Neural cell (in vitro differentiated cells): ENCODE results near the gene CLEC16A. TPM values are rescaled to one million over a fixed set of nuclear protein-coding genes. Genes with fewer than 3 reads are reported as not detected.

Experiments
- H2AFZ ChIP-seq: fragments of 200-600, 300-800 bp; sonication (generic), shearing (Covaris generic); 2 replicates; pipeline ENCODE4 v1.6.0; 2014; ENCODE audit warnings: low read depth, mild to moderate bottlenecking, antibody characterized with exemption, low read length, moderate library complexity
- H3F3A ChIP-seq: fragments of 200-600 bp; shearing (Covaris generic); 2 replicates; pipeline ENCODE4 v1.6.1; 2016; ENCODE audit warnings: mild to moderate bottlenecking, moderate library complexity, mixed read lengths, antibody characterized with exemption, low read length; ENCODE audit not compliant: insufficient read depth, poor library complexity, severe bottlenecking
- H3K27ac ChIP-seq: fragments of 200-600, 300-800 bp; sonication (generic), shearing (Covaris generic); 2 replicates; pipeline ENCODE4 v1.5.1; 2014; ENCODE audit warnings: mild to moderate bottlenecking, low read length, moderate library complexity
- H3K27me3 ChIP-seq: fragments of 300-800, 200-600 bp; sonication (generic), shearing (Covaris generic); 2 replicates; pipeline ENCODE4 v1.6.0; 2014; ENCODE audit warnings: mild to moderate bottlenecking, low read depth, low read length, moderate library complexity; ENCODE audit not compliant: insufficient read depth
- H3K36me3 ChIP-seq: fragments of 300-800, 200-600 bp; sonication (generic), shearing (Covaris generic); 2 replicates; pipeline ENCODE4 v1.5.1; 2014; ENCODE audit warnings: mild to moderate bottlenecking, antibody characterized with exemption, low read length, moderate library complexity; ENCODE audit not compliant: insufficient read depth
- H3K4me2 ChIP-seq: fragments of 300-800, 200-600 bp; sonication (generic), shearing (Covaris generic); 2 replicates; pipeline ENCODE4 v1.6.0; 2014; ENCODE audit warnings: mild to moderate bottlenecking, low read length
- H3K4me3 ChIP-seq: fragments of 300-800, 200-600 bp; sonication (generic), shearing (Covaris generic); 2 replicates; pipeline ENCODE4 v1.5.1; 2014; ENCODE audit warnings: mild to moderate bottlenecking, low read length, moderate library complexity
- H3K79me2 ChIP-seq: fragments of 200-600 bp; shearing (Covaris generic); replicated peaks from 2 replicates; pipeline ENCODE4 v1.6.0; 2014; ENCODE audit warnings: mild to moderate bottlenecking, low read length, moderate library complexity; ENCODE audit not compliant: insufficient read depth
- H3K9ac ChIP-seq: fragments of 300-800, 200-600 bp; sonication (generic), shearing (Covaris generic); 2 replicates; pipeline ENCODE4 v1.6.1; 2016; ENCODE audit warnings: mild to moderate bottlenecking, low read length, mixed read lengths
- H3K9me2 ChIP-seq: fragments of 200-600 bp; shearing (Covaris generic); 2 replicates; pipeline ENCODE4 v1.6.1; 2016; ENCODE audit warnings: mild to moderate bottlenecking, low read length, mixed read lengths; ENCODE audit not compliant: insufficient read depth
- H3K9me3 ChIP-seq: fragments of 200-600, 300-800 bp; sonication (generic), shearing (Covaris generic); 2 replicates; pipeline ENCODE4 v1.6.1; 2016; ENCODE audit warnings: mild to moderate bottlenecking, mixed run types, low read length, moderate library complexity, mixed read lengths
- H4K20me1 ChIP-seq: fragments of 200-600 bp; shearing (Covaris generic); 2 replicates; pipeline ENCODE4 v1.6.1; 2016; ENCODE audit warnings: mild to moderate bottlenecking, mixed run types; ENCODE audit not compliant: insufficient read depth
- CTCF ChIP-seq: fragments of 450-650 bp; IDR thresholded peaks from 2 replicates; pipeline ENCODE4 v1.5.1; 2014; ENCODE audit warnings: antibody characterized with exemption, mild to moderate bottlenecking, moderate library complexity; ENCODE audit not compliant: poor library complexity, severe bottlenecking
- EP300 ChIP-seq: fragments of 450-650 bp; conservative IDR thresholded peaks from 2 replicates; pipeline ENCODE4 v1.6.1; 2014; ENCODE audit warnings: antibody characterized with exemption, mild to moderate bottlenecking, moderate library complexity; ENCODE audit not compliant: poor library complexity, severe bottlenecking
- EZH2 ChIP-seq: fragments of 200-600, 300-800 bp; shearing (Covaris generic), sonication (generic); IDR thresholded peaks from 2 replicates; pipeline ENCODE4 v1.6.1; 2014; ENCODE audit warnings: antibody characterized with exemption, low read length, borderline replicate concordance, mild to moderate bottlenecking; ENCODE audit not compliant: insufficient read depth, poor library complexity, severe bottlenecking
- MXI1 ChIP-seq: fragments of 450-650 bp; conservative IDR thresholded peaks from 2 replicates; pipeline ENCODE4 v1.6.1; 2014; ENCODE audit warnings: antibody characterized with exemption, mild to moderate bottlenecking; ENCODE audit not compliant: poor library complexity, severe bottlenecking
- POLR2AphosphoS5 ChIP-seq: IDR thresholded peaks from 2 replicates; pipeline ENCODE4 v1.6.1; 2012
- RAD21 ChIP-seq: fragments of 450-650 bp; conservative IDR thresholded peaks from 2 replicates; pipeline ENCODE4 v1.6.1; 2014; ENCODE audit warnings: antibody characterized with exemption, mild to moderate bottlenecking, moderate library complexity
- REST ChIP-seq: IDR thresholded peaks from 2 replicates; pipeline ENCODE4 v1.6.1; 2012; ENCODE audit warnings: borderline replicate concordance
- SMC3 ChIP-seq: fragments of 450-650 bp; conservative IDR thresholded peaks from 2 replicates; pipeline ENCODE4 v1.6.1; 2014; ENCODE audit warnings: antibody characterized with exemption, mild to moderate bottlenecking, moderate library complexity; ENCODE audit not compliant: poor library complexity
- TAF1 ChIP-seq: IDR thresholded peaks from 2 replicates; pipeline ENCODE4 v1.6.1; 2012; ENCODE audit warnings: low read depth
- polyA plus RNA-seq: library from polyadenylated mRNA; depleted of rRNA; stranded (reverse); fragments of >200 nt; gene quantifications from 2 replicates; pipeline ENCODE4 v1.2.3, GENCODE V29; 2014

CLEC16A gene
- polyA plus RNA-seq, 1 donor from 2014 or later: 11.1 TPM

GRCh38 chr16:11009027-11009755 lies 64.8 kb downstream of the CLEC16A start:
- TF ChIP-seq CTCF (no peak), POLR2AphosphoS5 (no peak), MXI1 (no peak), SMC3 (no peak), EP300 (no peak), EZH2 (no peak), TAF1 (no peak), RAD21 (no peak), REST (no peak)
- Histone ChIP-seq H3K9ac (no peak overlapping the region), H3K36me3 (no peaks in the 10 kb centered on the region), H3K79me2 (no peaks in the 10 kb centered on the region), H3K27ac (no peak overlapping the region), H3K9me2 (no peaks in the 10 kb centered on the region), H2AFZ (no peak overlapping the region), H3F3A (no peaks in the 10 kb centered on the region), H3K27me3 (no peaks in the 10 kb centered on the region), H3K9me3 (no peaks in the 10 kb centered on the region), H3K4me3 (no peak overlapping the region), H4K20me1 (no peaks in the 10 kb centered on the region), H3K4me2 (no peak overlapping the region)

- H3F3A ChIP-seq: no peaks in the 10 kb centered on the region
- H4K20me1 ChIP-seq: no peaks in the 10 kb centered on the region
- H3K4me3 ChIP-seq: no peak overlapping the region
- H3K36me3 ChIP-seq: no peaks in the 10 kb centered on the region
- H2AFZ ChIP-seq: no peak overlapping the region
- no peaks in the 10 kb centered on the region for H3K79me2 ChIP-seq
- no peak overlapping the region for H3K9ac ChIP-seq
- no peak for TF ChIP-seq CTCF
- TF ChIP-seq EP300: no peak
- no peak for TF ChIP-seq RAD21
- TF ChIP-seq POLR2AphosphoS5: no peak
- no peak for TF ChIP-seq SMC3
- TF ChIP-seq REST: no peak
- no peak for TF ChIP-seq TAF1
- TF ChIP-seq EZH2: no peak
- TF ChIP-seq MXI1: no peak
- no peak overlapping the region for H3K4me2 ChIP-seq
- no peak overlapping the region for H3K27ac ChIP-seq
- no peaks in the 10 kb centered on the region for H3K27me3 ChIP-seq
- no peaks in the 10 kb centered on the region for H3K9me2 ChIP-seq
- H3K9me3 ChIP-seq: no peaks in the 10 kb centered on the region
These were observed 66.3 kb downstream of the CLEC16A start for GRCh38 chr16:11010575-11011221.
